Stimulated activated CD8-positive, alpha-beta memory T cell treated with anti-CD3 and anti-CD28 coated beads, Interleukin-2, amount 100 ng/mL, for 1 hour (primary cell): ENCODE results near the gene ENPP4.
"Not testable (repeated sequence)": the region's sequence is repeated elsewhere in the genome, so short reads cannot be mapped to it uniquely, and the experiment has no call there.

Experiments
- DNase-seq, 2 donors: peaks; one replicate each; pipeline ENCODE4 v3.0.0-alpha.2; 2020; ENCODE audit warnings: low read depth in 2 of 2

The ENPP4 gene

GRCh38 chr6:46131291-46131690 is 1.5 kb downstream of the ENPP4 start:
- not testable (repeated sequence) for DNase-seq

GRCh38 chr6:46134216-46134615 is 4.4 kb downstream of the ENPP4 start:
- DNase-seq, result no peak

- no peak for DNase-seq
Measured at GRCh38 chr6:46135176-46135575, 5.4 kb downstream of the ENPP4 start.

- no peak for DNase-seq
Measured at GRCh38 chr6:46136831-46137230, 7.0 kb downstream of the ENPP4 start.

GRCh38 chr6:46137387-46137786 is 7.6 kb downstream of the ENPP4 start:
- no peak for DNase-seq

- DNase-seq, result no peak
Measured at GRCh38 chr6:46138281-46138680, 8.5 kb downstream of the ENPP4 start.

- no peak for DNase-seq
Measured at GRCh38 chr6:46144270-46144669, 14.5 kb downstream of the ENPP4 start.

- not testable (repeated sequence) for DNase-seq
Measured at GRCh38 chr6:46149066-46149465, 19.3 kb downstream of the ENPP4 start.

- no peak for DNase-seq
Measured at GRCh38 chr6:46156701-46157100, 26.9 kb downstream of the ENPP4 start.

GRCh38 chr6:46159229-46159628 is 29.4 kb downstream of the ENPP4 start:
- no peak for DNase-seq

GRCh38 chr6:46160102-46160501 is 30.3 kb downstream of the ENPP4 start:
- DNase-seq, result no peak

- peak; percentile 53 to 58 for DNase-seq
Measured at GRCh38 chr6:46170357-46171289, 40.8 kb downstream of the ENPP4 start, which contains the start of gene ENPP5. TSS of gene ENPP5 (minus strand) at chr6:46170980. CDS start at chr6:46168262, 2,718 bp downstream.

- DNase-seq, result no peak
Measured at GRCh38 chr6:46172176-46172575, 42.4 kb downstream of the ENPP4 start.

- no peak for DNase-seq
Measured at GRCh38 chr6:46174904-46175303, 45.1 kb downstream of the ENPP4 start.

- no peak for DNase-seq
Measured at GRCh38 chr6:46175446-46175845, 45.7 kb downstream of the ENPP4 start.

- no peak for DNase-seq
Measured at GRCh38 chr6:46175976-46176375, 46.2 kb downstream of the ENPP4 start.

- no peak for DNase-seq
Measured at GRCh38 chr6:46184114-46184513, 54.3 kb downstream of the ENPP4 start.

- no peak for DNase-seq
Measured at GRCh38 chr6:46186583-46186982, 56.8 kb downstream of the ENPP4 start.

- DNase-seq, result no peak
Measured at GRCh38 chr6:46189726-46190125, 59.9 kb downstream of the ENPP4 start.

- DNase-seq, result no peak
Measured at GRCh38 chr6:46190889-46191288, 61.1 kb downstream of the ENPP4 start.

GRCh38 chr6:46191961-46192360 is 62.2 kb downstream of the ENPP4 start:
- no peak for DNase-seq
